PC-3 (cell line): Measurements from ENCODE around the gene GABARAP. TPM values are rescaled to one million over a fixed set of nuclear protein-coding genes. Genes with fewer than 3 reads are reported as not detected.

Source experiments
- ATAC-seq: fragments of 200-7000 bp; cut with Tn5 transposase; 2 replicates; pipeline ENCODE4 v1.9.1; 2020; ENCODE audit warnings: mild to moderate bottlenecking, moderate library complexity
- Bru-seq: library from RNA; stranded (reverse); fragments of 400-500 nt; gene quantifications from one replicate; lab custom pipeline; 2021; lab: Mats Ljungman, UMichigan
- BruChase-seq, 2 experiments: library from RNA; stranded (reverse); fragments of 400-500 nt; gene quantifications; one replicate each; lab custom pipeline; 2021; lab: Mats Ljungman, UMichigan
- BruUV-seq: library from RNA; stranded (reverse); fragments of 400-500 nt; replicated peaks from 2 replicates; lab custom pipeline; 2021; lab: Mats Ljungman, UMichigan
- CTCF ChIA-PET: fragments of 300-600 bp; sonication (Branson Sonifier 250); formaldehyde crosslinking; loops from one replicate; lab custom pipeline; 2022; ENCODE audit warnings: antibody characterized with exemption; lab: Charles Lee
- POLR2A ChIA-PET: fragments of 300-600 bp; sonication (Branson Sonifier 250); formaldehyde crosslinking; loops from one replicate; lab custom pipeline; 2022; ENCODE audit warnings: antibody characterized with exemption; ENCODE audit not compliant: unreplicated experiment; lab: Charles Lee
- DNase-seq: peaks from one replicate; pipeline ENCODE4 v3.0.0-alpha.2; 2015
- H2AFZ ChIP-seq: fragments of 300-600 bp; sonication (generic); 2 replicates; pipeline ENCODE4 v1.6.0; 2016; ENCODE audit warnings: antibody characterized with exemption, low read length
- H3F3A ChIP-seq: fragments of 300-600 bp; sonication (generic); one replicate; pipeline ENCODE4 v1.6.0; 2017; ENCODE audit warnings: antibody characterized with exemption, low read length, control low read depth, mild to moderate bottlenecking; ENCODE audit not compliant: unreplicated experiment
- H3K27ac ChIP-seq: fragments of 300-600 bp; sonication (generic); 2 replicates; pipeline ENCODE4 v1.5.1; 2016; ENCODE audit warnings: mild to moderate bottlenecking, low read length
- H3K27me3 ChIP-seq: fragments of 300-600 bp; sonication (generic); 2 replicates; pipeline ENCODE4 v1.6.1; 2016; ENCODE audit warnings: low read length, mixed read lengths
- H3K36me3 ChIP-seq: fragments of 300-600 bp; sonication (generic); 2 replicates; pipeline ENCODE4 v1.6.1; 2016; ENCODE audit warnings: low read depth, mixed run types, low read length, mixed read lengths
- H3K4me1 ChIP-seq: fragments of 300-600 bp; sonication (generic); 2 replicates; pipeline ENCODE4 v1.5.1; 2016; ENCODE audit warnings: low read length; ENCODE audit not compliant: insufficient read depth
- H3K4me2 ChIP-seq: fragments of 300-600 bp; sonication (generic); 2 replicates; pipeline ENCODE4 v1.6.0; 2016; ENCODE audit warnings: low read length
- H3K4me3 ChIP-seq: fragments of 300-600 bp; sonication (generic); 2 replicates; pipeline ENCODE4 v1.5.1; 2016; ENCODE audit warnings: mild to moderate bottlenecking, low read length, mixed read lengths
- H3K79me2 ChIP-seq: fragments of 300-600 bp; sonication (generic); 2 replicates; pipeline ENCODE4 v1.6.1; 2017; ENCODE audit warnings: low read length, mixed read lengths
- H3K9ac ChIP-seq: fragments of 300-600 bp; sonication (generic); 2 replicates; pipeline ENCODE4 v1.6.0; 2016; ENCODE audit warnings: mild to moderate bottlenecking, low read length
- H3K9me2 ChIP-seq: fragments of 300-600 bp; sonication (generic); replicated peaks from 2 replicates; pipeline ENCODE4 v1.6.1; 2016; ENCODE audit warnings: mixed run types, low read length, mixed read lengths
- H3K9me3 ChIP-seq: fragments of 300-600 bp; sonication (generic); 2 replicates; pipeline ENCODE4 v1.6.1; 2016; ENCODE audit warnings: low read length, mixed read lengths
- H4K20me1 ChIP-seq: fragments of 300-600 bp; sonication (generic); 2 replicates; pipeline ENCODE4 v1.6.1; 2016; ENCODE audit warnings: low read length, mixed read lengths
- EZH2 ChIP-seq: fragments of 300-600 bp; sonication (generic); IDR thresholded peaks from one replicate; pipeline ENCODE4 v1.6.1; 2017; ENCODE audit warnings: antibody characterized with exemption, mild to moderate bottlenecking, low read length; ENCODE audit not compliant: unreplicated experiment
- EZH2phosphoT487 ChIP-seq: fragments of 300-600 bp; sonication (generic); IDR thresholded peaks from 2 replicates; pipeline ENCODE4 v1.6.1; 2018; ENCODE audit warnings: mild to moderate bottlenecking, antibody characterized with exemption, low read length, borderline replicate concordance
- intact Hi-C: fragments of 100-400 bp; cut with micrococcal nuclease; formaldehyde crosslinking; loops from 2 replicates; pipeline ENCODE4 v1.9.0; 2023
- long read RNA-seq: library from polyadenylated mRNA; unstranded; transcript quantifications from one replicate; pipeline ENCODE4 v2.0.0, GENCODE V29; 2021; ENCODE audit not compliant: unreplicated experiment
- total RNA-seq: library from RNA; depleted of rRNA; stranded (reverse); fragments of >200 nt; gene quantifications from 2 replicates; pipeline ENCODE4 v1.2.3, GENCODE V29; 2014; rRNA removed
- TF ChIP-seq, protein P1 (sequence below): fragments of 300-600 bp; sonication (generic); conservative IDR thresholded peaks from 2 replicates; pipeline ENCODE4 v1.5.1; 2017; ENCODE audit warnings: antibody characterized with exemption, low read depth, mild to moderate bottlenecking, low read length

The GABARAP gene
- total RNA-seq (88.2 and 103 TPM in 2 replicates), Bru-seq, nascent RNA (percentile 76 among the genes with signal in this experiment), BruChase-seq, experiment 1, labeled RNA remaining after a 6-hour chase (percentile 92 among the genes with signal in this experiment), BruChase-seq, experiment 2, labeled RNA remaining after a 2-hour chase (percentile 85 among the genes with signal in this experiment)
- long read RNA-seq, transcript GABARAP-204 (3 exons, 837 nt), result minor isoform, 8 of 139 reads
- long read RNA-seq, transcript GABARAP-201 (4 exons, 1,634 nt), result major isoform, 123 of 139 reads
- long read RNA-seq, partial matches to known transcripts, result 1 of 139 reads
- long read RNA-seq, other reads (novel, unspliced or antisense), result 7 of 139 reads

DNA sequence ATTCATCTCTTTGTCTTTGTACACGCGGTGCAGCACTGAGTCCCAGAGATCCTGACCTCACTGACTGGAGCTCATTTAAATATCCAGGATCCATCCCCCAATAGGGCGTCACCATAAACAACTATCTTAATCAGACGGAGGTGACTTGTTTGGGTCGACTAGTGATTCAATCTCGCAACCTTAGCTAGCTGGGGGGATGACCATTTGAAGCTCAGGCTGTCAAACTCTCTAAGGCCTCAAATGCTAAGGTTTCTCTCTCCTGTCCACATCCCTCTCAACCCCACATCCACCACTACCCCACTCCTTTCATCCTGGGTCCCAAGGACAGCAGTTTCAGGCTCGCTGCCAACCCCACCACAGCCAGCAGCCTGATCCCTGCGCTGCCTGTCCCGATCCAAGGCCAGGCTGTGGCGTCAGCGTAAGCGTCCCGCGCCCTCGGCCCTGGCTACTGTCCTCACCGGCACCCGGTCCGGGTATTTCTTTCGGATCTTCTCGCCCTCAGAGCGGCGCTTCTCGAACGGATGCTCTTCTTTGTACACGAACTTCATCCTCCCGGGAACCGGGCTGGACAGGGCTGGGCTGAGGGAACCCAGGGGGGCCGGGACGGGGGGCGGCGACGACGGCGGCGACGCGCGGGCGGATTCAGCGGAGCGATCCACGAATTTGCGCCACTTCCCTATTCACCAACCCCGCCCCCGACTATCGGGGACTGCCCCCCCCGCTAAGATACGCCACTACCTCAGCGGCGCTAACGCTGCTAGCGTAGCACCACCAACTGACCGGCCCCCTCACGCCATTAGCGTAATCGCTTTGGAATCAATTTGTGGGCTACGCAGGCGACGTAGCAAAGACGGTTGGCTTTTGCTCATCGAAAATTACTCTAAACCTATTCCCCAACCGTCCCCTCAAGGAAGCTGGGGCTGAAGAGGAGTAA, at the start of gene GABARAP:
Gene GABARAP (minus strand): TSS at position 667 of the 934 bp plus-strand sequence. CDS start 119 bp downstream, at position 548.
- no peaks in the 10 kb centered on the region for H4K20me1 ChIP-seq
- POLR2A ChIA-PET, result interaction anchor here (0.6 kb wide), 3 partner anchors 21 to 444 kb away, joined by 6 to 11 read pairs (median 9); partner anchors contain the start of gene POLR2A
- TF ChIP-seq EZH2phosphoT487, result no peak
- TF ChIP-seq EZH2, result no peak
- TF ChIP-seq, protein P1, sequence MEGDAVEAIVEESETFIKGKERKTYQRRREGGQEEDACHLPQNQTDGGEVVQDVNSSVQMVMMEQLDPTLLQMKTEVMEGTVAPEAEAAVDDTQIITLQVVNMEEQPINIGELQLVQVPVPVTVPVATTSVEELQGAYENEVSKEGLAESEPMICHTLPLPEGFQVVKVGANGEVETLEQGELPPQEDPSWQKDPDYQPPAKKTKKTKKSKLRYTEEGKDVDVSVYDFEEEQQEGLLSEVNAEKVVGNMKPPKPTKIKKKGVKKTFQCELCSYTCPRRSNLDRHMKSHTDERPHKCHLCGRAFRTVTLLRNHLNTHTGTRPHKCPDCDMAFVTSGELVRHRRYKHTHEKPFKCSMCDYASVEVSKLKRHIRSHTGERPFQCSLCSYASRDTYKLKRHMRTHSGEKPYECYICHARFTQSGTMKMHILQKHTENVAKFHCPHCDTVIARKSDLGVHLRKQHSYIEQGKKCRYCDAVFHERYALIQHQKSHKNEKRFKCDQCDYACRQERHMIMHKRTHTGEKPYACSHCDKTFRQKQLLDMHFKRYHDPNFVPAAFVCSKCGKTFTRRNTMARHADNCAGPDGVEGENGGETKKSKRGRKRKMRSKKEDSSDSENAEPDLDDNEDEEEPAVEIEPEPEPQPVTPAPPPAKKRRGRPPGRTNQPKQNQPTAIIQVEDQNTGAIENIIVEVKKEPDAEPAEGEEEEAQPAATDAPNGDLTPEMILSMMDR, result no peak
- H3K9ac ChIP-seq, result peak within 1 kb of the TSS; percentile 89
- H3K9me2 ChIP-seq, result no peaks in the 10 kb centered on the region
- ATAC-seq (peak; percentile 23), DNase-seq (peak; percentile 80)
- no peaks in the 10 kb centered on the region for H3K27me3 ChIP-seq
- H3K4me3 ChIP-seq, result peak within 1 kb of the TSS; percentile 86
- H3K79me2 ChIP-seq, result peaks cover 50% of the 10 kb centered on the region
- H3K4me2 ChIP-seq, result peak within 1 kb of the TSS; percentile 99
- intact Hi-C loops, result loop anchor here (5.0 kb wide), 1 partner anchor 65 kb away; the partner anchor contains the start of gene EIF5A
- H3F3A ChIP-seq, result no peaks in the 10 kb centered on the region
- H3K9me3 ChIP-seq, result no peaks in the 10 kb centered on the region
- CTCF ChIA-PET, result interaction anchor here (0.6 kb wide), 2 partner anchors 35 to 39 kb away, joined by 3 read pairs; partner anchors contain the start of gene SLC2A4
- BruUV-seq, result TSS peak; percentile 76
- peaks cover 9% of the 10 kb centered on the region; the same call in 1 of the 2 replicates for H3K36me3 ChIP-seq
- H3K27ac ChIP-seq, result peak within 1 kb of the TSS; percentile 69
- peaks cover 21% of the 10 kb centered on the region for H3K4me1 ChIP-seq
- peak within 1 kb of the TSS; percentile 80 for H2AFZ ChIP-seq

- no peak overlapping the region for H2AFZ ChIP-seq
- no peaks in the 10 kb centered on the region for H3K9me2 ChIP-seq
- no peak overlapping the region for H3K4me2 ChIP-seq
- H3K36me3 ChIP-seq, result no peaks in the 10 kb centered on the region
- no peaks in the 10 kb centered on the region for H3K79me2 ChIP-seq
- peaks cover 3% of the 10 kb centered on the region; the same call in 1 of the 2 replicates for H3K4me1 ChIP-seq
- no peak overlapping the region for H3K9ac ChIP-seq
- H3K4me3 ChIP-seq, result no peak overlapping the region
- no peaks in the 10 kb centered on the region for H3F3A ChIP-seq
- no peak for ATAC-seq
- no TSS peak for BruUV-seq
- ChIA-PET CTCF (no interaction called here), POLR2A (no interaction called here)
- no peaks in the 10 kb centered on the region for H3K27me3 ChIP-seq
- no peak for TF ChIP-seq EZH2
- TF ChIP-seq, protein P1, result no peak
- DNase-seq, result no peak
- H4K20me1 ChIP-seq, result no peaks in the 10 kb centered on the region
- intact Hi-C loops, result no loop called here
- no peaks in the 10 kb centered on the region for H3K9me3 ChIP-seq
- no peak overlapping the region for H3K27ac ChIP-seq
Observed at GRCh38 chr17:7290685-7291084, 48.4 kb upstream of the GABARAP start.
